NCI-H2227 (cell line): Measurements from ENCODE around the gene NECTIN4.

ENCODE experiments used
- DNase-seq: peaks from one replicate; lab custom pipeline; 2025; ENCODE audit not compliant: unreplicated experiment; lab: John Stamatoyannopoulos, UW

Gene NECTIN4

DNA sequence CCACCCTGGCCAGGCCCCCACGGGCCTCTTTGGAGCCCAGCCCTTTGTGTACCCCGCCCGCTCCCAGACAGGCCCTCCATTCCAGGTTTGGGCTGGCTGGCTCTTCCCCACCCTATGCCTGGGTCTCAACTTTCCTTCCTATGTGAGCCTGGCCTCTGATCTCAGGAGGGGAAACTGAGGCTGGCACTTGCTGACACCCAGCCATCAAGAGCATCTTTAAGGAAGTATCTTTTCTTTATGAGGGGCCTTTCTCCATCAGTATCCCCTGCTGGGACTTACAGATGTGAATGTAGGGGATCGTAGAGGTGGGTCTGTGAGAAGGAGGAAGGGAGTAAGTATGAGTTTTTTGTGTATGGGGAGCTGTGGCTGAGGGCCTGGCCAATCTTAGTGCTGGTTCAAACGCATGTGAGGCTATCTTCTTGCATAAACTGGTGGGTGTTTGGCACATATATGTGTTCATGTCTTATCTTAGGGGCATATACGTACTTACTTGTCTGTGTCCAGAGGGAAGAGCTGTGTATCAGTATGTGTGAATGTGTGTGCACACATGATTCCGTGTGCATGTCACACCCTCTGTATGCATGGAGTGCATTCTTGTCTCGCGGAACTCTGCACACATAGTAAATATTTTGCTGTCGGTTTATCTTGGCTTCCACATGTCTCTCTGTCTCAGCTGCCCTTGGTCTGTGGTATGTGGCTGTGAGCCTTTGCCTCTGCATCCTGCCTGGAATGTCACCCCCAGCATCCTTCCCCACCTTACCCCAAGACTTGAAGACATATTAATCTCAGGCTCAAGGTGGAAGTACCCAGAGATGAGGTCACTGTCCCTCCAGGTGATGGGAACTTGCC, 5.4 kb downstream of the NECTIN4 start:
- no peak for DNase-seq

DNA sequence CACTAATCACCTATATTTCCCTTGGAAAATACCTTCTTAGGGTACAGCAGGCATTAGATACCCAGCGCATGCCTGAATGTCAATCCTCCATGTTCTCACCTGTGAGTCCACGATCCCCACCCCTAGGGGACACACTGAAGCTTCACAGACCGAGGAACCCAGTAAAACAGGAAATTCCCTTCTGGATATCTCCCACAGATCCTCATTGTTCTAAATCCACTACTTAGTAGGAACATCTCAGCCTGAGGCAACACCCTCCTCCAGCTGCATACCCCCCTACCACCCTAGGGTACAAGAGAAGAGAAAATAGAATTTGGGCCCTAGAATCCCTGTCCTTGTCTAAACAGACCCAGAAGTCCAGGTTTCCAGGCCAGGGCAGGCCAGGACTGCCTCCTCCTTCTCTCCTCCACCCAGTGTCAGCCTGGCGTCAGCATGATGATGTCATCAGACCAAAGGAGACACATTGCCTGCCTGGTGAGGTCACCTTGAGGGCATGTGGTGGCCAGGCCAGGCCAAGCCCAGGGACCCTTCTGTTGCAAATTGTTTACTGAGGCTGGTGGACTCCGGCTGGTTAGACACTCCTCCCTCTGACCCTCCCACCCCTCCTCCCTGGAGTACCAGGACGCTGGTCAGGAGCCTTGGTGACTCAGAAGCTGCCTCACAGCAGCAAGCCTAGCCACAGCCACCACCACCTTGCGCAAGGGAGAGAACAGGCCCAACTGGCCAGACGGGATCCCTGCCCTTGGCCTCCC, 6.2 kb downstream of the NECTIN4 start:
- DNase-seq: no peak

DNA sequence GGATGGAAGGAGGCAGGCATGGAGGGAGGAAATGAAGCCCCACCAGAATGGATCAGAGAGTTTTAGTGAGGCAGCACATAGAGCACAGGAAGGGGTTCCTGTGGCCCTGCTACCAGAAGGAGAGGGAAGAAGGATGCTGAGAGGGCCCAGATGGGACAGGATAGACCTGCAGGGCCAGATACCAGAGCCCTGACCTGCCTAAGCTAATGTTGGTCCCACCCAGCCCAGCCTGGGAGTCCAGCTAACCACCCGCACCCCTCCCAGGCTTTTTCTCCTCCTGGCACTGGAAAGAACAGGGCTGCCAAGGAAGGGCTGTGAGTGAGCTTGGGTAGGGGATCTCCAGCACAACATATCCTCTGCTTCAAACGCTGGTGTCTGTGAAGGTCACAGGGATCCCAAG, 6.9 kb downstream of the NECTIN4 start:
- DNase-seq: no peak

DNA sequence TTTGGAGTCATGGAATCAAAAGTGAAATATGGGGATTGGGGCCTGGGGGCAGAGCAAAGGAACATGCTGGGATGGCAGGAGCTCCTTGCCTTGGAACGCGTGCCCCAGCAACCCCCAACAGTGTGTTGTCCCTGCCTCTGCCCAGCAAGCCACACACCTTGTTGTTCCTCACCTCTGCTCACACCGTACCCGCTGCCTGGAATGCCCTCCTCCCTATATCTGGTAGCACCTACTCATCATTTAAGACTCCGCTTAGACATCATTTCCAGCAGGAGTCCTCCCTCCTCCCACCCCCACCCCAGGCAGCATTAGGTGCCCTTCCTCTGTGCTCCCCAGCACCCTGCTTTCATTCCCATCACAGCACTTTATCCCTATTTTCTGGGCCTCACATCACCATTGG, 7.8 kb downstream of the NECTIN4 start:
- no peak for DNase-seq

DNA sequence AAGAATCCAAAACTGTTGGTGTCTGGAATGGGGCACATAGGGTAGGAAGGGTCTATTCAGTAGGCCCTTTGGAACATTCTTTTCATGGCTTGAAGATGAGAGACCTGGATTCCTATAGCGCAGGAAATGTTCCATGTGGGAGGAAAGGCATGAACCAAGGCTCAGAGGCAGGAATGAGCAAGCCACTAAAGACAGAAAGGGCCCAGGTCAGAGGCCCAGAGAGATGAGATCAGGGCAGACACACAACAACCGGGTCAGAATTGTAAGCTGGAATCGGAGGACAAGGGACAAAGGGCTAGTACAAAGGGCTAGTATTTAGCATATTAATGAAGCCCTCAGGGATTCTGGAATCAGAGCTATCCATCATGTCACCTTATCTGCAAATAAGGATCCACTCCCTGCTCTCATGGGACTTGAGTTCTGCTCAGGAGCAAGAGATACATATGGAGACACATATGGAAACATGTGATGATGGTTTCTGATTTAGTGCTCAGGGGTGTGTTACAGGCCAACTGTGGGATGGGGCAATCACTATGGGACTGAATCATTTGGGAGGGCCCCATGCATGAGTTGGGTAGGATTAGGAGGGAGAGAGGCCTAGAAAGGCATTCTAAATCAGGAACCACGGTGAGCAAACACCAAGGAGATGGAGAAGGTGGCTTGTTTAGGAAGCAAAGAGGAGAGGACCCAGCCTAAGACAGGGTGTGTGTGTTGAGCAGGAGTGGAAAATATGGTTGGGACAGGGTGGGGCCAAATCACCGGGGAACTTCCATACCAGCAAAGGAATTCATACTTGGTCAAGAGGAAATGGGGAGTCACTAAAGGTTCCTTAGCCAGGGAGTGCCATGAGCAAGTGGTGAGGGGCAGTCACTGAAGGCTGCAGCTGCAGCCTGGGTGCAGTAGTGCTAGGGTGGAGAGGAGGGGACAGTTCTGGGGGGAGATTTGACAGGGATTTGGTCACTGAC, 8.6 kb downstream of the NECTIN4 start:
- DNase-seq: no peak

DNA sequence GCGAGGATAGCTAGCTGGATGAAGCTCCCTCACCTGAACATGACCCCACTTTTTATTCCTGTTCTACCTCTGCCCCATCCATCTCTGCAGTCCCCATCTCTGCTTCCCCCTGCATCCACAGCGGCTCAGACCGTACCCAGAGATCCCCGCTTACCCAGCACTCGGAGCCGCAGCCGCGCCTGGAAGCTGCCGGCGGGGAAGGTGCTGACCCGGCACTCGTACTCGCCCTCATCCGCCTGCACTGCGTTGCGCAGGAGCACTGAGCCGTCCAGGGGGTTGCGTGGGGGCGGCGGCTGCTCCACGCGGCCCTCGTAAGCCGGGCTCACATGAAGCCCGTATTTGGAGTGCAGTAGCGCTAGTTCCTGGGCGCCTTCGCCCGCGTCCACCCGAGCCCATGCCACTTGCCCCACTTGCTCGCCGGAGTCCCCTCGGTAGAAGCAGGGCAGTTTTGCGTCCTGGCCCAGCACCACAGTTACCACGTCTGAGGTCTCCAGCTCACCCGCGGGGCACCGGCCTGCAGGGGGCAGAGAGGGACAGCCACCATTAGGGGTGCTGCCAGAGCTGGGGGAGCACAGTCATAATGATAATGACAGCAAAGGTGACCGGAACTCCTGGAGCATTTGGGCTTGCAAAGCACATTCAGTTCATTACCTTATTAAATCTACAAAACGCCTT, 9.8 kb downstream of the NECTIN4 start:
- no peak for DNase-seq

DNA sequence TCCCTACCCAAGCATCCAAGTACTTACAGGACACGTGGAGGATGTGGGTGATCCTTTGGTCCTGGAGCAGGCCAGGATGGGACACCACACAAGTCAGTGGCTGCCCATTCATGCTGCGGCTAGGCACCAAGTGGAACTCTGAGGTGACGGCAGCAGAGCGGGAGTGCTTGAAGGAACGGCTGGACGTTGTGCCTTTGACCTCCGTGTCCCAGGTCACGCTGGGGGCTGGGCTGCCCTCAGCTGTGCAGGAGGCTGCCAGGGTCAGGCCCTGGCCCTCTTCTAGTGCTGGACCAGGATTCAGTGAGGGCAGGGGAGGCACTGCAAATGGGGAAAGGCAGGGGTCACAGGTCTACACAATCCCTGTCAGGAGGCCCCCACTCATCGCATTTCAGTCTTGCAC, 11.9 kb downstream of the NECTIN4 start:
- DNase-seq: no peak

DNA sequence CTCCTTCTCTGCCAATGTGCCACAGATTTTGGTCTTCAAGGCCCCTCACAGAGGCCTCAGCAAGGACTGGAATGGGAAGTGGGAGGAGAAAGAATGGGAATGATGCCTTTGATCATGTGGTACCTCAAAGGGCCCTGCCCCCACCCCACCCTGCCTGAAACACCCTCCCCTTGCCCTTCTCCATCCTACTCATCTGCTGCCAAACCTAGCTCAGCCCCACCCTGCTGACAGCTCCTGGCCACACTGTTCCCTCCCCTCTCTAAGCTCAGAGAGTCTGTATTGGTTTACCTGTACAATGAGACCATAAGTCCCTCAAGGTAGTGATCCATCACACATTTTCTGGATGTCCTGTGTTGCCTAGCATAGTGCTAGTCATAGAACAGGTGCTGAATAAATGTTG, 12.9 kb downstream of the NECTIN4 start:
- DNase-seq: no peak

DNA sequence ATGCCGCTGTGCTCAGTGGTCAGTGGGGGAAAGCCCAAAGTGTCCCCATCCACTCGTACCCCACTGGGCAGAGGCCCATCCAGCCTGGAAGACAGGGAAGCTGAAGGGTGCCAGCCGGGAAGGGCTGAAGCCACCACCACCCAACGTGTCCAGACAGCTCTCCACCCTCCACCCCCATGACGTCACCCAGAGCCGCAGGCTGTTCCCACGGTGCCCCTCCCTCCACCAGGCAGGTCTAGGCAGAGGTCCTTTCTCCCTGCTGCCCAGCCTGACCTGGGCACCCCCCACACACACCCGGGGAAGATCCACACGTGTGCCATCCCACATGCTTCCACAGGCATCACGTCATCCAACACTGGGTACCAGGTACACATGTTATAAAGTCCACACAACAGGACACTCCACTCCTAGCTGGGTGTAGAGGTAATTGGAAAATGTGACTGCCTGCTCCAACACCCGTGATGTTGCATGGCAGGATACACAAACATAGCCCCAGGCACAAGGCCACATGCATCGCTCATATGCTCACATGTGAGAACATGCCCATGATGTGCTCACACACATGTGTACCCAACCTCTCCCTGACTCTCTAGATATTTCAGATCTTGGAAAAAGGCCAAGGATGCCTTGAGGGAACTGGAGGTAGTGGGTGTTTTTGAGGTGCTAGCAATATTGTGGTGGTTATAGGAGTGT, 14.5 kb downstream of the NECTIN4 start:
- no peak for DNase-seq

DNA sequence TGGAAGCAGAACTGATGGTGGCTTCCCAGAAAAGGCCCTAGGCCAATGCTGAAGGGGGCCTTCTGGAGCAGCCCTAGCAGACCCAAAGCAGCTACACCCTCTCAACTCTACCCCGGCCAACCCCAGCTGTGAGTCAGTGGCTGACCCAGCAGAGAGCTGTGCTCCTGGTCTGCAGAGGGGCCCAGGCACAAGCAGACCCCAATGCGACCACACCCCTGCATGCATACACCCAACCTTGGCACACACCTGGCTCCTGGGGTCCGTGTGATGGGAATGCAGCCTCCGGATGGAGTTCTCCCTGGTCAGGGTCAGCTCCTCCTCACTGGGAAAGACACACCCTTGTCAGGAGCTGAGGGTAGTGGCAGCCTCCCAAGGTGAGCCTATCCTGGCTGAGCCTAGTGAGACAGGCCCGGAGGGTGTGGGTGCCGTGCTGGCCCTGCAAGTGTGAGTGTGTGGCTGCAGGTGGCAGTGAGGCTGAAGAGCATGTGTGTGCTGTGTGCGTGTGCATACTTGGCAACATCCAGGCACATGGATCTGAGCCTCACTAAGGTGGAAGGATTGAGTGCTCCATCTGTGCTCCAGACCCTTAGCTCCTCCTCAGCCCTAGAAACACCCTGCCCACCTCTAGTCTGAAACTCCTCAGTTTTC, 15.8 kb downstream of the NECTIN4 start:
- no peak for DNase-seq

DNA sequence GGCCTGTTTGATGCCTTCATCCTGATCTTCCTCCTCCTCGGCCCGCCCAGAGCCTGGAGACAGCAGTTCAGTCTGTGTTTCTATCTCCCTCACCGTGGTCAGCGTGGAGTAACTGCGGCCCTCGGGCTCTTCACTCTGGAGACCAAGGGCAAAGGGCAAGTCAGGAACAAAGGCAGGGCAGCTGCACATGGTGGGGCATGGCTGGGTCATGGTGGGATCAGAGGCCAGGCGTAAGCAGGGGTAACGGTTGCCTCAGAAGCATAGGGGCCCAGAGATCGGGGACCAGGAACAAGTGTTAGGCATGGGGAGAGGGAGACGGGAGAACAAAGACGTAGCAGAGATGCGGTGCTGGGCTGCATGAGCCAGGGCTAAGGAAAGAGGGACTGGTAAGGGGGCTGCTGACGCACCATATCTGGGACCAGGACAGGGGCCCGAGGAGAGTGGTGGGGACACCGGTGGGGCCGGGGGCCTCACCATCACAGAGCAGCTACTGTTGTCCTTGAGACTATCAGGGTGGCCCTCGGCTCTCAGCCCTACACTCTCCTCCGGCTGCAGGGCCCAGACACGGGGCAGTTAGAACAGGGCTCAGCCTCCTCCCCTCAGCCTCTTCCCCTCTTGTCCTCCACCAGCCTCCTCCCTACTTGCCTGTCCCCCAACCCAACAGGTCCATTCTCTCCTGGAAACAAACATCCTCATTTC, 16.5 kb downstream of the NECTIN4 start:
- no peak for DNase-seq

DNA sequence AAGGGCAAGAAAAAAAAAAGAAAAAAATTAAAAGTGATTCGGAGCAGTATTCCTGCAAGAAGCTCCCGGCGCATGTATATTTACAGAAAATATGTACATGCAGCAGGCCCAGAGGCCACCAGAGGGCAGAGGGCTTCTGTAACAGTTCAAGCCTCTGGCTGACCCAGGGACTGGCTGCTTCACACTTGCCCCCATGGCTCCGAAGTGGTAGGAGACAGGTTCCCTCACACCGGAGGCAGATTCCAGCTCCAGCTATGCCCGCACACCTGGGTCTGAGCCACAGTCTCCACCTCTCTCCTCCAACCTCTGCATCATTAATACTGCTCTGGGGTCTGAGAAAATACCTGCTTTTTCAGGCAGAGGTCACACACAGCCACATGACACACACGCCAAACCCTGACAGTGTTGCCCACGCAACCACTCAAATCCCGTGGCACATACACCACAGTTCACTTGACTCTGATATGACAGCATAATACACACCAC, 17.4 kb downstream of the NECTIN4 start:
- no peak for DNase-seq

DNA sequence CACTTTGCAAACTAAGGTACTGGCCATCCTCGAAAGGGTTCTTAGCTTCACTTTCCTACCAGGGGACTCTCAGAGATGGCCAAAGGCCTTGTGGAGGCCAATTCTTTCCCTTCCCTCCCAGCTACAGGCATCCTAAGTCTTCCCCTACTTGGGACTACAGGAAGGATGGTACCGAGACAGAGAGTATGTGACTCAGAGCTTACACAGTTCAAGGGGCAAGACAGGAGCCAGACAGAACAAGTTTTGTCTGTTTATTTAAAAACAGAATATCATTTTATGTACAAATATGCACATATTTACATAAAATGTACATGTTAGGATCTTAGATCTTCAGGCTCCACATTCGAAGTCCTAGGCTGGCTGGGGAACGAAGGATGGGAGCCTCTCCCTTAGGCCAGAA, 18.6 kb downstream of the NECTIN4 start:
- DNase-seq: no peak

DNA sequence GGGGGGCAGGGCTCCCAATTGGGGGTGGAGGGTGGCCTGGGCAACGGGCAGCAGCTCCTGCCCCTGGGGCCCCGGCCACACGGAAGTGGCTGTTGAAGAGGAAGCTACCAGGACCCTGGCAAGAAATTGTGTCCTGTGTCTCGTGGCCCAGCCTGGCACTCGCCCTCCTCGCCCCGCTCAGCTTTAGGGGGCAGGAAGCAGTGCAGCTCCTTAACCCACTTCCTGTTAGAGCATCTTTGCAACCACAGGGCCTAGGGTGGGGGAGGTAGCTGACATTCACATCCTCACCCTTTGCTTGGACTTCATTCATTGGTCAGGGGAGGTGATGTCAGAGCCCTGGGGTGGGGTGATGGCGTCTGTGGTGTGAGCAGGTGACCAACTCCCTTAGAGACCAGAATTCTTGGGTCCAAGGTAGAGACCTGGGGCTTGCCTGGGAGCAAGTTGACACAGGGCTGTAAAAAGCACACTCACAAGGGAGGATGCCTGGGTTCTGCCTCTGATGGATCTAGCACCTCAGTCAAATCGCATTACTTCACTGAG, 19.6 kb downstream of the NECTIN4 start, which contains the start of gene ARHGAP30:
ARHGAP30 (minus strand) TSS at position 161 of the 540 bp plus-strand sequence. CDS start 267 bp downstream, outside the sequence.
- DNase-seq: no peak

DNA sequence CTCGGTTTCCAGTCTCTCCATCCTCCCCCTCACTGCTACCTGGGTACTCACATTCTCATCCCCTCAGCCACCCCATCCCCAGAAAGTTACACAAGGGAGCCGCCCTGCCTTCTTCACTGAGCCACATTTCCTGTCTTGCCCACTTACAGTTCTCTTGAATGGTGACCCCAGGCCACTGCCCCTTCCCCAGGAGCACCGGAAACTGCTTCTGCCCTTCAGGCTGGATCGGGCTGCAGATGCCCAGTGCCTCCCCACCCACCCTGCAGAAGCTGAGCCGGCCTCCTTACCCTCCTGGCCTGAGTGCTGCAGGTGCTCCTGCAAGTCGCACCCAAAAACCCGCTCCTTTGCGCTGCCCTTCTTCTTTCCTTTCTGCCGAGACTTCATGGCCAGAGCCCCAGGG, 20.1 kb downstream of the NECTIN4 start:
- no peak for DNase-seq

DNA sequence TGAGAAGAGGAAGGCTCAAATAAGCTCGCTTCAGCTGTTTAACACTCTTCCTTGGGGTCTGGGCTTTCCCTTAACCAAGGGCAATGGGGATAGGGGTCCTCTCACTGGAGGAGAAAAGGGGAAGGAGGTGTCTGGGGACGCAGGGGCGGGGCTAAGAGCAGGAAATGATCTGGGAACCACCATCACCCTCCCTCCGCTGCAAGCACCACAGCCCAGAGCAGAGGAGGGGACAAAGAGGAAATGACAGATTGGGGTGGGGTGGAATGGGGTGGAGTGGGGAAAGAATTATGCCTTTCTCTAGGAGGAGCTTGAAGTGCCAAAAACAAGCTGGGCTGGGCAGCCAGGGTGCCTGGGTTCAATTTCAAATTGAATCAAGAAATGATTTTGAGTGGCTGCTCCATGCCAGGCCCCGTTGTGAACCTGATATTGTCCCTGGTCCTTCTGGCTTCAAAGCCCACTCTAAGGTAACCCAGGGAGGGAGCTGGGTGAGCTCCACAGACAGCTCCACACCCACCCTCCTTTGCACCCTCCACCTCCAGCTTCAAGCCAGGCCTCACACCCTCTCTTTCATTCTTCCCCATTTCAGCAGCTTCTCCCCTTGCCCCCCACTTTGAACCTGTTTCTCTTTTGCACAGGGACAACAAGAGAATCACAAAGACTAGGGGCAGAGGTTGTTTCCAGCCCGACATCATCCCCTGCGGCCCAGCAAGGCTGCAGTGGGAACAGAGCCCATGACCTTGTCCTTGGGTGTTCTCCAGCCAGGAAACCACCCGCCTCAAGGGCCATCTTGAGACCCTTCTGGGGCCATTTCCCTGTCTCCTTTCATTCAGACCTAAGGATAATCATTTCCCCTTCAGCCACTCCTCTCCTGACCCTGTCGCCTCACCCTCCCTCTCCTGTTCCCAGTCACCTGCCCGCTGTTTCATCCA, 20.8 kb downstream of the NECTIN4 start:
- no peak for DNase-seq

DNA sequence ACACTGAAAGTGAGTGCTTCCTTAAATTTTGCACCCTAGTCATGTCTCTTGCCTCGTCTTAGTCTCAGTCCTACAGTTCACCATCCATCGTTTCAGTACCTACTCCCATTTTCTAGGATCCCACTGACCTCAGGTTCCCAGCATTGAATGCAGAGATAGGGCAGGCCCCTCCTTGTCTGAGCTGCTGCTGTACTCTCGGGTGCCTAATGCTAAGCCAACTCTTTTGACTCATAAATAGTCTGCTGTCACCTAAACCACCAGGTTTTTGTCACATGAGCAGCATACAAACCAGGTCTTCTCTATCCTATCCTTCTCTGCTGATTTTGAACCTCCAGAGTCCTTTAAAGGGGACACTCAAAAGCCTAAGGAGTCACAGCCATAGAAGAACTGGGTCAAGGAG, 22.7 kb downstream of the NECTIN4 start:
- no peak for DNase-seq
